ENCODE data around the gene NLGN1. TPM values are rescaled to one million over a fixed set of nuclear protein-coding genes. Genes with fewer than 3 reads are reported as not detected.

The NLGN1 gene
- total and polyA plus RNA-seq, 12 donors, result 0.88 to 19.9 (median 12.6) TPM

- Histone ChIP-seq H3K27me3 (no peaks in the 10 kb centered on the region), H3K4me3 (no peak overlapping the region), H3K27ac (no peak overlapping the region), H3K9me3 (peaks cover 0 to 24% (median 12%) of the 10 kb centered on the region in 11 donors), H3K4me1 (no peaks in the 10 kb centered on the region), H3K36me3 (no peaks in the 10 kb centered on the region)
- ATAC-seq (no peak), DNase-seq (no peak)
- WGBS, 2 donors, result 92 to 100% methylated on average over 2 of the region's 2 CpGs
- no peak for TF ChIP-seq CTCF (IDR thresholded peaks at IDR 0.05)
- intact Hi-C loops (cut with DNase I), result no loop called here
Measured at GRCh38 chr3:174028673-174029072, 631.1 kb downstream of the NLGN1 start.

GRCh38 chr3:174035328-174035886 is 637.9 kb downstream of the NLGN1 start:
- TF ChIP-seq CTCF (IDR thresholded peaks at IDR 0.05), result no peak
- no peak for ATAC-seq
- Histone ChIP-seq H3K4me3 (no peak overlapping the region), H3K36me3 (no peaks in the 10 kb centered on the region), H3K9me3 (peaks cover 0 to 5% (median 0%) of the 10 kb centered on the region in 11 donors), H3K27ac (no peak overlapping the region), H3K4me1 (no peaks in the 10 kb centered on the region), H3K27me3 (no peaks in the 10 kb centered on the region)
- WGBS, 2 donors, result 12 to 53% methylated on average over 4 of the region's 4 CpGs
- DNase-seq, result no peak
- intact Hi-C loops (cut with DNase I), result no loop called here

DNA sequence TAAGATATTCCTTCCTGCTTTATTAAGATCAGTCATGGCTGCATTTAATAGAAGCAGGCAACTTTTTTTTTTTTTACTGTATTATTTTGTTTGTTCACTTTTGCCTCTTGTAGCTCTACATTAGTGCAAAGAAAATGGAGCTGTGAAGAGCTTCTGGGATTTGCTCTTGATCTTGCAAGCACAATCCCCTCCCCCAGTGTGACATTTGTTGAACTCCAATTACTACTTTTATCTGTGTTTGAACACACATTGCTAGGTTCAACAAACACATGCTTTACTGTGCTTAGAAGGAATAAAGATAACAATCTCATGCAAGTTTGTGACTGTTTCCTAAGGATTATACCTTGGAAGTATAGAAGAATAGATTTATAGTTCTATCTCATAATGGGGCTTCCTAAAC is 648.8 kb downstream of the NLGN1 start:
- H3K9me3 ChIP-seq, result peaks cover 0 to 20% (median 0%) of the 10 kb centered on the region in 11 donors
- no peak for TF ChIP-seq CTCF (IDR thresholded peaks at IDR 0.05)
- intact Hi-C loops (cut with DNase I), result no loop called here
- H3K4me3 ChIP-seq, result no peak overlapping the region
- no peak overlapping the region for H3K27ac ChIP-seq
- no peaks in the 10 kb centered on the region for H3K36me3 ChIP-seq
- no peaks in the 10 kb centered on the region for H3K4me1 ChIP-seq
- DNase-seq (no peak), ATAC-seq (no peak)
- no peaks in the 10 kb centered on the region for H3K27me3 ChIP-seq

DNA sequence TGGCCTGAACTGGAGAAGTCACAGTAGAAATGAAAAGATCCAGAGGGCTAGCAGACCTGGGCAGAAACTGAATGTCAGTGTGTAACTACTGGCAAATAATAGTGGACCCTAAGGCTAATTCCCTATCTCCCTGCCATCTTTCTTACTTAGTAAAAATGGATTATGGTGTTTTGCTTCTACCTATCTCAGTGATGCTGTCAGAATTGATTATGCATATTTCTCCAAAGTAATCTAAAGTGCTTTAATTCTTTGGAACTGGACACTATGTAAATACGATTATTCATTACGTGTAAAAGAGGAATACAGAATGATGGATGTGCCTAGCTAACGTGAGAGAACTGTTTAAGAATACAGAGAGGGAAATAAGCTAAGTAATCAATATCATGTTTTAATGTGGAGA is 651.9 kb downstream of the NLGN1 start:
- ATAC-seq (no peak), DNase-seq (no peak)
- Histone ChIP-seq H3K9me3 (peaks cover 0 to 11% (median 0%) of the 10 kb centered on the region in 11 donors), H3K4me1 (no peaks in the 10 kb centered on the region), H3K4me3 (no peak overlapping the region), H3K36me3 (no peaks in the 10 kb centered on the region), H3K27me3 (no peaks in the 10 kb centered on the region), H3K27ac (no peak overlapping the region)
- TF ChIP-seq CTCF (IDR thresholded peaks at IDR 0.05), result no peak
- intact Hi-C loops (cut with DNase I), result no loop called here
- WGBS, 2 donors, result 81 to 90% methylated on average over 3 of the region's 3 CpGs

All from heart right ventricle (tissue), 16 donors.